OCI-LY3 (cell line): ENCODE data around the gene INPP5J.
"Not testable (repeated sequence)": the region's sequence is repeated elsewhere in the genome, so short reads cannot be mapped to it uniquely, and the experiment has no call there.

Source experiments
- H2AFZ ChIP-seq: fragments of 200-600, 300-600 bp; shearing (Covaris generic); 2 replicates; pipeline ENCODE4 v1.6.0; 2014; ENCODE audit warnings: antibody characterized with exemption, low read depth, low read length
- H3K27ac ChIP-seq: fragments of 200-600, 300-600 bp; sonication (generic); 2 replicates; pipeline ENCODE4 v1.5.1; 2014; ENCODE audit warnings: mild to moderate bottlenecking, low read length, moderate library complexity, mixed read lengths
- H3K27me3 ChIP-seq: fragments of 200-600, 300-600 bp; sonication (generic); 2 replicates; pipeline ENCODE4 v1.6.1; 2014; ENCODE audit warnings: low read depth, low read length, mixed read lengths
- H3K36me3 ChIP-seq: fragments of 200-600, 300-600 bp; sonication (generic); replicated peaks from 2 replicates; pipeline ENCODE3; 2014; ENCODE audit warnings: low read depth, low read length, mixed read lengths
- H3K4me1 ChIP-seq: fragments of 300-600, 200-600 bp; sonication (generic); 2 replicates; pipeline ENCODE4 v1.6.1; 2014; ENCODE audit warnings: low read length, mixed read lengths
- H3K4me2 ChIP-seq: fragments of 200-600, 300-600 bp; sonication (generic); 2 replicates; pipeline ENCODE4 v1.6.1; 2014; ENCODE audit warnings: low read length, mixed read lengths
- H3K4me3 ChIP-seq: fragments of 300-600, 200-600 bp; sonication (generic); 2 replicates; pipeline ENCODE4 v1.5.1; 2014; ENCODE audit warnings: antibody characterized with exemption, mild to moderate bottlenecking, low read length, moderate library complexity
- H3K79me2 ChIP-seq: fragments of 300-600, 200-600 bp; shearing (Covaris generic); 2 replicates; pipeline ENCODE4 v1.6.1; 2014; ENCODE audit warnings: mild to moderate bottlenecking, low read length, mixed read lengths
- H3K9ac ChIP-seq: fragments of 300-600, 200-600 bp; shearing (Covaris generic); 2 replicates; pipeline ENCODE4 v1.6.0; 2014; ENCODE audit warnings: mild to moderate bottlenecking, low read length, moderate library complexity
- H3K9me3 ChIP-seq: fragments of 200-600, 300-600 bp; shearing (Covaris generic); 2 replicates; pipeline ENCODE4 v1.6.1; 2014; ENCODE audit warnings: low read length, mixed read lengths; ENCODE audit not compliant: insufficient read depth
- H4K20me1 ChIP-seq: fragments of 200-600, 300-600 bp; sonication (generic); 2 replicates; pipeline ENCODE4 v1.6.1; 2016; ENCODE audit warnings: low read length, mixed read lengths; ENCODE audit not compliant: insufficient read depth
- EZH2phosphoT487 ChIP-seq: fragments of 200-600 bp; shearing (Covaris generic); IDR thresholded peaks from 2 replicates; pipeline ENCODE4 v1.6.1; 2018; ENCODE audit warnings: antibody characterized with exemption, mixed run types, low read depth
- TF ChIP-seq, protein P1 (sequence below): fragments of 200-600, 300-600 bp; sonication (generic); IDR thresholded peaks from 2 replicates; pipeline ENCODE4 v1.5.1; 2014; ENCODE audit warnings: antibody characterized with exemption, low read length, low read depth

Gene INPP5J

DNA sequence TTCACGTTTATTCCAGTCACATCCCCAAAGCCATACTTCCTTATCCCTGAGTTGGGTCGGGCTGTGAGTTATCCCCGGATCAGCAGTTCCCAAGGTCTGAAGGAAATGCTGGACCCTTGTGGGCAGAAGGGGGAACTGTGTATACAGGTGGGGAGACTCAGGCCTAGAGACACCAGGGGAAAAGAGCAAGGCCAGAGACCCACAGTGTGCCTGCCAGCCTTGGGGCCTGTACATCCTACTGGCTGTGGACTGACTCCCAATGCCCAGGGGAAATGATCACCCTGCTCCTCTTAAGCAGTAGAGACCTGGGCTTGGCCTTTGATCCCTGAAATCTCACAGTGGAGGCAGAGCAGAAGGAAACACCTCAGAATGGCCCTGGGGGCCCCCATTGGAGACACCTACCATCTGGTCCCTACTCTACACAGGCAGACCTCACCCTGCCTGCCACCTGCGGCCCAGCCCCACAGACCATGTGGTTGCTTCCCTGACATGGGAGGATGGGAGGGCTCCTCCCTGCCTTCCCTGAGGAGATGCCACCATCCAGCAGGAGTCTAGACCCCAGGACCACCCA lies 16.7 kb upstream of the INPP5J start:
- no peak overlapping the region for H3K27ac ChIP-seq
- no peaks in the 10 kb centered on the region for H3K36me3 ChIP-seq
- no peak overlapping the region for H3K9ac ChIP-seq
- H2AFZ ChIP-seq = no peak overlapping the region
- H3K27me3 ChIP-seq = no peaks in the 10 kb centered on the region
- H3K4me3 ChIP-seq = no peak overlapping the region
- no peaks in the 10 kb centered on the region for H3K4me1 ChIP-seq
- no peaks in the 10 kb centered on the region for H4K20me1 ChIP-seq
- H3K79me2 ChIP-seq = no peaks in the 10 kb centered on the region
- TF ChIP-seq EZH2phosphoT487 = no peak
- TF ChIP-seq, protein P1, sequence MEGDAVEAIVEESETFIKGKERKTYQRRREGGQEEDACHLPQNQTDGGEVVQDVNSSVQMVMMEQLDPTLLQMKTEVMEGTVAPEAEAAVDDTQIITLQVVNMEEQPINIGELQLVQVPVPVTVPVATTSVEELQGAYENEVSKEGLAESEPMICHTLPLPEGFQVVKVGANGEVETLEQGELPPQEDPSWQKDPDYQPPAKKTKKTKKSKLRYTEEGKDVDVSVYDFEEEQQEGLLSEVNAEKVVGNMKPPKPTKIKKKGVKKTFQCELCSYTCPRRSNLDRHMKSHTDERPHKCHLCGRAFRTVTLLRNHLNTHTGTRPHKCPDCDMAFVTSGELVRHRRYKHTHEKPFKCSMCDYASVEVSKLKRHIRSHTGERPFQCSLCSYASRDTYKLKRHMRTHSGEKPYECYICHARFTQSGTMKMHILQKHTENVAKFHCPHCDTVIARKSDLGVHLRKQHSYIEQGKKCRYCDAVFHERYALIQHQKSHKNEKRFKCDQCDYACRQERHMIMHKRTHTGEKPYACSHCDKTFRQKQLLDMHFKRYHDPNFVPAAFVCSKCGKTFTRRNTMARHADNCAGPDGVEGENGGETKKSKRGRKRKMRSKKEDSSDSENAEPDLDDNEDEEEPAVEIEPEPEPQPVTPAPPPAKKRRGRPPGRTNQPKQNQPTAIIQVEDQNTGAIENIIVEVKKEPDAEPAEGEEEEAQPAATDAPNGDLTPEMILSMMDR = no peak
- H3K9me3 ChIP-seq = no peaks in the 10 kb centered on the region
- H3K4me2 ChIP-seq = no peak overlapping the region

DNA sequence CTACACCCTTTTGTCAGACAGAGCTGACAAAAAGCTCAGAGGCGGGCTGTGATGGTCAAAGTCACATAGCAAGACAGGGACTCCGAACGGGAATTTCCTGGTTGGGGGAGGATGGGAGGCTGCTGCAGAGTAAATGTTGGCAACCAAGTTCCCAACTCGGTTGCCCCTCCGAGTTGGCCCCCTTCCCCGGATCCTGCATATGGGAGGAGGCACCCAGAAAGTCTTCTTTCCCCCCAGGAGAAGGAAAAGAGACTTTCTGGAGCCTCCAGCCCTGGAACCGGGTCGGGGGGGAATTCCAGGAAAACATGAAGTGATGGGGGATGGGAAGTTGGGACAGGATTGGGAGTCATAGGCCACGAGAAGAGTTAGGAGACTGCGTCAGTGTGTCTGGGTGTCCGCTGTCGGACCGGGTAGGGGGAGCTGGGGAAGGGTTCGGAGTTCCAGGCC lies 16.0 kb upstream of the INPP5J start:
- Histone ChIP-seq H3K4me2 (peak overlapping the region; percentile 69), H3K27me3 (no peaks in the 10 kb centered on the region), H3K4me1 (no peaks in the 10 kb centered on the region), H3K9me3 (no peaks in the 10 kb centered on the region), H4K20me1 (no peaks in the 10 kb centered on the region), H3K79me2 (no peaks in the 10 kb centered on the region), H3K27ac (no peak overlapping the region), H3K9ac (peak overlapping the region; percentile 34; the same call in 1 of the 2 replicates), H3K36me3 (no peaks in the 10 kb centered on the region), H3K4me3 (peak overlapping the region; percentile 77), H2AFZ (no peak overlapping the region; the same call in 1 of the 2 replicates)
- TF ChIP-seq EZH2phosphoT487 = no peak
- TF ChIP-seq, protein P1 = no peak

DNA sequence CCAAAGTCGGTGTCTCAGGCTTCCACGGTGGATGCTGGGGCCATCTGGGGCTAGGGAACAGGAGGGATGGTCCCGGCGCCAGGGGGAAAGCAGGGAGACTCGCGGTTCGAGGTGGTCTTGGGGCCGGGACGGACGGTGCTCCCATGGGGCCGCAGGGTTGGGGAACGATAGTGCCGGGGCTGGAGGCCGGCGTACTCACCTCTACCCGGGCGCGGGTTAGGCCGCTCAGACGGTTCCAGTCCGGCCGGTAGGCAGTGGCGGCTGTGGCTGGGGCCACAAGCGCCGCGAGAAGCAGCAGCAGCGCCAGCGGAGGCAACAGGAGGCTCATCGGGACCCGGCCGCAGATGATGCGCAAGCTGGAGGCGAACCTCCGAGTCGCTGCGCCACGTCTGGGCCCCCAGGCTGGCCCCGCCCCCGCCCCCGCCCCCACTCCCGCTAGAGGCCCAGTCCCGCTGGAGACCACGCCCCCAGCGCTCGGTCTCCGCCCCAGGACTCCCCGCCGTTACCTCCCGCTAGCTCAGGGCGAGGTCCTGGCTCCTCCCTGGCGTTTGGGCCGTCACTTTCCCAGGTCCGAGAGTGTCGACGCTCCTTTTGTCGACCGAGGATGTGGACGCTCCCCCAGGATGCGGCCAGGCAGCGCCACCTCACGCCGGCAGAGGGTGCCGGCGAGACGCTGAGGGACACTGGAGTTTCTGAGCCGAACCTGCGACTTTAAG lies 15.4 kb upstream of the INPP5J start, which contains the start of gene SELENOM:
TSS of gene SELENOM (minus strand) at position 391 of the 716 bp plus-strand sequence. CDS start at position 328, 63 bp downstream.
- no peaks in the 10 kb centered on the region for H3K27me3 ChIP-seq
- no peaks in the 10 kb centered on the region for H3K36me3 ChIP-seq
- no peaks in the 10 kb centered on the region for H3K9me3 ChIP-seq
- no peak within 1 kb of the TSS for H3K27ac ChIP-seq
- H3K4me1 ChIP-seq = no peaks in the 10 kb centered on the region
- no peaks in the 10 kb centered on the region for H3K79me2 ChIP-seq
- H4K20me1 ChIP-seq = no peaks in the 10 kb centered on the region
- TF ChIP-seq EZH2phosphoT487 = no peak
- TF ChIP-seq, protein P1 = peak; percentile 93
- peak within 1 kb of the TSS; percentile 77 for H3K4me3 ChIP-seq
- peak within 1 kb of the TSS; percentile 76 for H3K4me2 ChIP-seq
- H2AFZ ChIP-seq = peak within 1 kb of the TSS; percentile 44
- H3K9ac ChIP-seq = peak within 1 kb of the TSS; percentile 35

DNA sequence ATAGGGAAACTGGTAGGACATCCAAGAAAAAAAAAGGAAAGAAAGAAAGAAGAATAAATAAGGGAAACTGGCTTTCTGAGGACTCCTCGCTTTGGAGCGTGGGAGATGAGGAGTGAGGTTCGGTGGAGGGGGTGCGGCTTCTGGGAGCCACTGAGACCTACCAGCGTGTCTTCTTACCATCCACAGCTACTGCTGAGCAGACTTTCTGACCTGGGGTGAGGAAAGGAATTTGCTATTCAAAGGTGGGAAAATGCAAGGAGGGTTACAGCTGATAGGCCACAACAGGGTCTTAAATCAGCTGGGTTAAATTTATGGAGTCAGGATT lies 14.9 kb upstream of the INPP5J start:
- Histone ChIP-seq H3K4me2 (peak overlapping the region; percentile 76), H3K79me2 (no peaks in the 10 kb centered on the region), H3K27ac (no peak overlapping the region), H3K4me3 (peak overlapping the region; percentile 77), H3K4me1 (no peaks in the 10 kb centered on the region), H4K20me1 (no peaks in the 10 kb centered on the region), H3K27me3 (no peaks in the 10 kb centered on the region), H2AFZ (peak overlapping the region; percentile 44), H3K9ac (peak overlapping the region; percentile 35), H3K9me3 (no peaks in the 10 kb centered on the region), H3K36me3 (no peaks in the 10 kb centered on the region)
- TF ChIP-seq EZH2phosphoT487 = no peak
- TF ChIP-seq, protein P1 = no peak

DNA sequence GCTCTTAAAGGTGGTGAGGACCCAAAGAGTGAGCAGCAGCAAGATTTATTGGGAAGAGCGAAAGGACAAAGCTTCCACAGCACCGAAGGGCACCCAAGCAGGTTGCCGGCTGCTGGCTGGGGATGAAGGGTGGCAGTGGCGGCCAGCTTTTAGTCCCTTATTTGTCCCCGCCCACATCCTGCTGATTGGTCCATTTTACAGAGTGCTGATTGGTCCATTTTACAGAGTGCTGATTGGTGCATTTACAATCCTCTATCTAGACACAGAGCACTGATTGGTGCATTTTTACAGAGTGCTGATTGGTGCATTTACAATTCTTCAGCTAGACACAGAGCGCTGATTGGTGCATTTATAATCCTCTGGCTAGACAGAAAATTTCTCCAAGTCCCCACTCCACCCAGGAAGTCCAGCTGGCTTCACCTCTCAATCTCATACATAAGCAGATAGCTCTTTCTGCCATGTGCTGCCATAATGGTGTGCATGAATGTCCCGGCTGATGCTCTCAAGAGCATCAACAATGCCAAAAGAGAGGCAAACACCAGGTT lies 10.1 kb upstream of the INPP5J start:
- not testable (repeated sequence) for H3K4me3 ChIP-seq, H3K79me2 ChIP-seq, H3K36me3 ChIP-seq, H3K9me3 ChIP-seq, H2AFZ ChIP-seq, H3K9ac ChIP-seq, H3K4me1 ChIP-seq, H3K27me3 ChIP-seq, H3K27ac ChIP-seq, H3K4me2 ChIP-seq, H4K20me1 ChIP-seq
